ENCODE measurements around the gene ACVR1.

The ACVR1 gene

GRCh38 chr2:157691695-157692094 is 184.4 kb downstream of the ACVR1 start:
- peak; percentile 68 for DNase-seq

DNA sequence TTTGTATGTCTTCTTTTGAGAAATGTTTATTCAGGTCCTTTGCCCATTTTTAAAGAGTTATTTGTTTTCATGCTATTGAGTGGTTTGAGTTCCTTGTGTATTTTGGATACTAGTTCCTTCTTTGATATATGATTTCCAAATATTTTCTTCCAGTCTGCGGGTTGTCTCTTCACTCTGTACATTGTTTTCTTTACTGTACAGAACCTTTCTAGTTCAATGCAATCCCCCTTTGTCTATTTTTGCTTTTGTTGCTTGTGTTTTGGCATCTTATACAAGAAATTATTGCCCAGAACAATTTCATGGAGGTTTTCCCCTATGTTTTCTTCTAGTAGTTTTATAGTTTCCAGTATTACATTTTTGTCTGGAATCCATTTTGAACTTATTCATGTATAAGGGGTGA is 185.0 kb downstream of the ACVR1 start:
- DNase-seq = no peak

Measured in NCI-H2171 treated with DMSO at 0.1 percent for 48 hours (cell line).